Activated CD8-positive, alpha-beta memory T cell treated with anti-CD3 and anti-CD28 coated beads, Interleukin-2, amount 10 ng/mL, durations not matched to agents 7 days and 5 days (primary cell): Measurements from ENCODE around the gene PDLIM5. TPM values are rescaled to one million over a fixed set of nuclear protein-coding genes. Genes with fewer than 3 reads are reported as not detected.
"Not testable (repeated sequence)": the region's sequence is repeated elsewhere in the genome, so short reads cannot be mapped to it uniquely, and the experiment has no call there.

Source experiments
- ATAC-seq: fragments of 150-1000 bp; cut with Tn5 transposase; one replicate; pipeline ENCODE4 v1.10.0; 2021; ENCODE audit warnings: moderate library complexity
- CTCF ChIA-PET: fragments of 350-600 bp; sonication (Branson Sonifier 250); formaldehyde crosslinking; loops from one replicate; lab custom pipeline; 2021; ENCODE audit warnings: antibody characterized with exemption; lab: Charles Lee
- DNase-seq: peaks from one replicate; pipeline ENCODE4 v3.0.0-alpha.2; 2020
- H3K27ac Mint-ChIP-seq: one replicate; pipeline ENCODE4 v1.8.0; 2021; ENCODE audit warnings: mild to moderate bottlenecking, mixed read lengths
- H3K27me3 Mint-ChIP-seq: one replicate; pipeline ENCODE4 v1.8.0; 2021; ENCODE audit warnings: mixed read lengths
- H3K36me3 Mint-ChIP-seq: one replicate; pipeline ENCODE4 v1.8.0; 2021; ENCODE audit warnings: mild to moderate bottlenecking, mixed read lengths
- H3K4me1 Mint-ChIP-seq: one replicate; pipeline ENCODE4 v1.8.0; 2021; ENCODE audit warnings: mixed read lengths
- H3K4me3 Mint-ChIP-seq: one replicate; pipeline ENCODE4 v1.8.0; 2021; ENCODE audit warnings: mild to moderate bottlenecking, moderate library complexity, mixed read lengths
- H3K9me3 Mint-ChIP-seq: one replicate; pipeline ENCODE4 v1.8.0; 2022; ENCODE audit warnings: low read depth, mixed read lengths
- total RNA-seq, 2 experiments: library from RNA; stranded (reverse); gene quantifications; one replicate each; pipeline ENCODE4 v1.2.3, GENCODE V29; 2021

The PDLIM5 gene
- total RNA-seq, 2 experiments from 2014 or later = 21.7 to 21.8 TPM

- H3K27ac Mint-ChIP-seq = no peak overlapping the region
- no peaks in the 10 kb centered on the region for H3K27me3 Mint-ChIP-seq
- no peak for ATAC-seq
- CTCF ChIA-PET = no interaction called here
- H3K4me1 Mint-ChIP-seq = no peaks in the 10 kb centered on the region
- no peak overlapping the region for H3K4me3 Mint-ChIP-seq
- no peak for DNase-seq
- no peaks in the 10 kb centered on the region for H3K9me3 Mint-ChIP-seq
- no peaks in the 10 kb centered on the region for H3K36me3 Mint-ChIP-seq
Observed at GRCh38 chr4:94642561-94642866, 190.8 kb downstream of the PDLIM5 start.

GRCh38 chr4:94648699-94649098 lies 197.0 kb downstream of the PDLIM5 start:
- CTCF ChIA-PET = interaction anchor here (0.5 kb wide), 1 partner anchor 13 kb away, joined by 3 read pairs; no protein-coding TSS in a partner anchor
- Mint-ChIP-seq H3K27me3 (no peaks in the 10 kb centered on the region), H3K4me1 (no peaks in the 10 kb centered on the region), H3K27ac (no peak overlapping the region), H3K36me3 (no peaks in the 10 kb centered on the region), H3K9me3 (no peaks in the 10 kb centered on the region), H3K4me3 (no peak overlapping the region)
- DNase-seq (no peak), ATAC-seq (no peak)

GRCh38 chr4:94649381-94650133 lies 197.8 kb downstream of the PDLIM5 start:
- CTCF ChIA-PET = no interaction called here

GRCh38 chr4:94650134-94650495 lies 198.4 kb downstream of the PDLIM5 start:
- Mint-ChIP-seq H3K9me3 (no peaks in the 10 kb centered on the region), H3K27me3 (no peaks in the 10 kb centered on the region), H3K27ac (no peak overlapping the region), H3K4me1 (no peaks in the 10 kb centered on the region), H3K4me3 (no peak overlapping the region), H3K36me3 (no peaks in the 10 kb centered on the region)
- no peak for ATAC-seq
- DNase-seq = no peak
- CTCF ChIA-PET = no interaction called here

More at GRCh38 chr4:94649381-94650133, 197.8 kb downstream of the PDLIM5 start:
- no peaks in the 10 kb centered on the region for H3K4me1 Mint-ChIP-seq
- no peaks in the 10 kb centered on the region for H3K36me3 Mint-ChIP-seq
- ATAC-seq (no peak), DNase-seq (no peak)
- no peak overlapping the region for H3K27ac Mint-ChIP-seq
- H3K27me3 Mint-ChIP-seq = no peaks in the 10 kb centered on the region
- H3K4me3 Mint-ChIP-seq = no peak overlapping the region
- H3K9me3 Mint-ChIP-seq = no peaks in the 10 kb centered on the region

GRCh38 chr4:94650690-94651089 lies 198.9 kb downstream of the PDLIM5 start:
- Mint-ChIP-seq H3K4me3 (no peak overlapping the region), H3K27me3 (no peaks in the 10 kb centered on the region), H3K9me3 (no peaks in the 10 kb centered on the region), H3K27ac (no peak overlapping the region), H3K36me3 (no peaks in the 10 kb centered on the region), H3K4me1 (no peaks in the 10 kb centered on the region)
- ATAC-seq (no peak), DNase-seq (no peak)
- CTCF ChIA-PET = no interaction called here

- CTCF ChIA-PET = no interaction called here
- DNase-seq = no peak
- Mint-ChIP-seq H3K4me3 (no peak overlapping the region), H3K9me3 (no peaks in the 10 kb centered on the region), H3K4me1 (no peaks in the 10 kb centered on the region), H3K27me3 (no peaks in the 10 kb centered on the region), H3K27ac (no peak overlapping the region), H3K36me3 (no peaks in the 10 kb centered on the region)
- no peak for ATAC-seq
Observed at GRCh38 chr4:94653095-94653649, 201.4 kb downstream of the PDLIM5 start.

- Mint-ChIP-seq H3K27ac (no peak overlapping the region), H3K9me3 (no peaks in the 10 kb centered on the region), H3K4me3 (no peak overlapping the region), H3K4me1 (no peaks in the 10 kb centered on the region), H3K27me3 (no peaks in the 10 kb centered on the region), H3K36me3 (no peaks in the 10 kb centered on the region)
- CTCF ChIA-PET = no interaction called here
- no peak for DNase-seq
- no peak for ATAC-seq
Observed at GRCh38 chr4:94653984-94654609, 202.4 kb downstream of the PDLIM5 start.

GRCh38 chr4:94654714-94655113 lies 203.0 kb downstream of the PDLIM5 start:
- no peaks in the 10 kb centered on the region for H3K36me3 Mint-ChIP-seq

GRCh38 chr4:94660614-94661013 lies 208.9 kb downstream of the PDLIM5 start:
- ATAC-seq (no peak), DNase-seq (no peak)
- CTCF ChIA-PET = no interaction called here
- H3K9me3 Mint-ChIP-seq = no peaks in the 10 kb centered on the region
- H3K36me3 Mint-ChIP-seq = peaks cover 1% of the 10 kb centered on the region
- H3K27ac Mint-ChIP-seq = no peak overlapping the region
- H3K27me3 Mint-ChIP-seq = no peaks in the 10 kb centered on the region
- no peak overlapping the region for H3K4me3 Mint-ChIP-seq
- no peaks in the 10 kb centered on the region for H3K4me1 Mint-ChIP-seq

More at GRCh38 chr4:94654714-94655113, 203.0 kb downstream of the PDLIM5 start:
- DNase-seq = no peak
- Mint-ChIP-seq H3K4me1 (no peaks in the 10 kb centered on the region), H3K27ac (no peak overlapping the region), H3K27me3 (no peaks in the 10 kb centered on the region), H3K4me3 (no peak overlapping the region), H3K9me3 (no peaks in the 10 kb centered on the region)
- CTCF ChIA-PET = no interaction called here
- ATAC-seq = no peak

GRCh38 chr4:94665021-94665420 lies 213.3 kb downstream of the PDLIM5 start:
- ATAC-seq, H3K4me3 Mint-ChIP-seq, H3K9me3 Mint-ChIP-seq, H3K4me1 Mint-ChIP-seq, H3K27me3 Mint-ChIP-seq, H3K27ac Mint-ChIP-seq, CTCF ChIA-PET, H3K36me3 Mint-ChIP-seq, DNase-seq: not testable (repeated sequence)

GRCh38 chr4:94665500-94666404 lies 214.0 kb downstream of the PDLIM5 start:
- Mint-ChIP-seq H3K9me3 (no peaks in the 10 kb centered on the region), H3K36me3 (no peaks in the 10 kb centered on the region), H3K27me3 (no peaks in the 10 kb centered on the region), H3K4me3 (no peak overlapping the region), H3K4me1 (no peaks in the 10 kb centered on the region), H3K27ac (no peak overlapping the region)
- DNase-seq (no peak), ATAC-seq (no peak)
- CTCF ChIA-PET = no interaction called here

- no peak overlapping the region for H3K4me3 Mint-ChIP-seq
- CTCF ChIA-PET = no interaction called here
- no peak for ATAC-seq
- H3K9me3 Mint-ChIP-seq = no peaks in the 10 kb centered on the region
- no peaks in the 10 kb centered on the region for H3K36me3 Mint-ChIP-seq
- no peaks in the 10 kb centered on the region for H3K27me3 Mint-ChIP-seq
- DNase-seq = no peak
- H3K27ac Mint-ChIP-seq = no peak overlapping the region
- H3K4me1 Mint-ChIP-seq = no peaks in the 10 kb centered on the region
Observed at GRCh38 chr4:94668724-94669123, 217.0 kb downstream of the PDLIM5 start.
